ENCODE results near the gene GRIK2.

GRIK2 gene

GRCh38 chr6:101401171-101401570 is 7.7 kb downstream of the GRIK2 start:
- DNase-seq: no peak

GRCh38 chr6:101401792-101402621 is 8.5 kb downstream of the GRIK2 start:
- DNase-seq: no peak

- no peak for DNase-seq
These were observed 9.1 kb downstream of the GRIK2 start for GRCh38 chr6:101402622-101403031.

GRCh38 chr6:101403216-101403945 is 9.9 kb downstream of the GRIK2 start:
- no peak for DNase-seq

- DNase-seq: no peak
These were observed 11.3 kb downstream of the GRIK2 start for GRCh38 chr6:101404775-101405174.

- DNase-seq: no peak
These were observed 20.3 kb downstream of the GRIK2 start for GRCh38 chr6:101413773-101414172.

- DNase-seq: no peak
These were observed 24.4 kb downstream of the GRIK2 start for GRCh38 chr6:101417900-101418299.

GRCh38 chr6:101422251-101422650 is 28.7 kb downstream of the GRIK2 start:
- DNase-seq: no peak

GRCh38 chr6:101422811-101423210 is 29.3 kb downstream of the GRIK2 start:
- DNase-seq: no peak

GRCh38 chr6:101429270-101429669 is 35.8 kb downstream of the GRIK2 start:
- no peak for DNase-seq

GRCh38 chr6:101429845-101430244 is 36.3 kb downstream of the GRIK2 start:
- DNase-seq: no peak

GRCh38 chr6:101433141-101433540 is 39.6 kb downstream of the GRIK2 start:
- no peak for DNase-seq

- DNase-seq: no peak
These were observed 41.1 kb downstream of the GRIK2 start for GRCh38 chr6:101434601-101435000.

- no peak for DNase-seq
These were observed 41.5 kb downstream of the GRIK2 start for GRCh38 chr6:101435038-101435437.

- no peak for DNase-seq
These were observed 46.3 kb downstream of the GRIK2 start for GRCh38 chr6:101439790-101440189.

- no peak for DNase-seq
These were observed 49.8 kb downstream of the GRIK2 start for GRCh38 chr6:101443315-101443714.

- no peak for DNase-seq
These were observed 51.2 kb downstream of the GRIK2 start for GRCh38 chr6:101444717-101445116.

GRCh38 chr6:101445527-101445926 is 52.0 kb downstream of the GRIK2 start:
- DNase-seq: no peak

- no peak for DNase-seq
These were observed 57.4 kb downstream of the GRIK2 start for GRCh38 chr6:101450901-101451300.

GRCh38 chr6:101451981-101452380 is 58.5 kb downstream of the GRIK2 start:
- no peak for DNase-seq

- no peak for DNase-seq
These were observed 59.7 kb downstream of the GRIK2 start for GRCh38 chr6:101453221-101453620.

- DNase-seq: no peak
These were observed 60.7 kb downstream of the GRIK2 start for GRCh38 chr6:101454106-101454676.

GRCh38 chr6:101458336-101458735 is 64.8 kb downstream of the GRIK2 start:
- DNase-seq: no peak

- no peak for DNase-seq
These were observed 65.3 kb downstream of the GRIK2 start for GRCh38 chr6:101458826-101459225.

Measured in CD4-positive, alpha-beta T cell treated with Interleukin-17A for 1 hour (primary cell).